GM21619 (cell line): ENCODE data around the gene MORN3.

ENCODE experiments used
- ATAC-seq: cut with Tn5 transposase; IDR thresholded peaks from one replicate; pipeline ENCODE4 v1.9.1; 2021; ENCODE audit not compliant: unreplicated experiment

The MORN3 gene

DNA sequence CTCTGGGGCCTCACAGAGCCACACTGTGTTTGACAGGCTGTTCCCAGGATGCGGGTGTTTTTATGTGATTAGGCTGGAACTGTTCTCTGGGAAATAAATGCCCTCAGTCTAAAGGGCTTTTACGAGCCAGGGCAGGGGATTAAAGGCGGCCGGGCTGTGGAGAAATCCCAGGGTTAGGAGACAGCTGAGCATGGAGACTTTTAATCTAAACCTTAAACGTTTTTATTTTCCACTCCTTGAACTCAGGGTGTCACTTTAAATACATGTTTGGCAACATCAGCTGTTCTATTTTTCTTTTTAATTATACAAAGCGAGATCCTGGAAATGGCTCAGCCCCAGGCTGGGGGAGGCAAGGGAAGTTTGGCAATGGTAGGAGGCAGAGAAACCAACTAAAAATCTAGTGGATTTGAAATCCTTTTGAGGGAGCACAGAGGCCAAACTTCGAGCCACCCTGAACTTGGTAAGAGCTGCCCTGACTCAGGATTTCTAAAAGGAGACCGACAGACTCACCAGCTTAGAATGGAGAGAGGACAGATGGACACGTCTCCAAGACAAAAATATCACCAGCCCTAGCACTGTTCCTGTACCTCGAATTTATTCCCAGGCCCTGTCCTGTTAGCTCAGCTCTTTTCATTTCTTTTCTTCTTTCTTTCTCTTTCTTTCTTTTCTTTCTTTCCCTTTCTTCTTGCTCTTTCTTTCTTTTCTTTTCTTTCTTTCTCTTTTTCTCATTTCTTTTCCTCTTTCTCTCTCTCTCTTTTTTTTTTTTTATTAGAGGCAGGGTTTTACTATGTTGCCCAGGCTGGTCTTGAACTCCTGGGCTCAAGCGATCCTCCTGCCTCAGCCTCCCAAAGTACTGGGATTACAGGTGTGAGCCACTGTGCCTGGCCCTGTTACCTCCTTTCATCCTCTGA lies 59.0 kb downstream of the MORN3 start:
- ATAC-seq, result no peak

DNA sequence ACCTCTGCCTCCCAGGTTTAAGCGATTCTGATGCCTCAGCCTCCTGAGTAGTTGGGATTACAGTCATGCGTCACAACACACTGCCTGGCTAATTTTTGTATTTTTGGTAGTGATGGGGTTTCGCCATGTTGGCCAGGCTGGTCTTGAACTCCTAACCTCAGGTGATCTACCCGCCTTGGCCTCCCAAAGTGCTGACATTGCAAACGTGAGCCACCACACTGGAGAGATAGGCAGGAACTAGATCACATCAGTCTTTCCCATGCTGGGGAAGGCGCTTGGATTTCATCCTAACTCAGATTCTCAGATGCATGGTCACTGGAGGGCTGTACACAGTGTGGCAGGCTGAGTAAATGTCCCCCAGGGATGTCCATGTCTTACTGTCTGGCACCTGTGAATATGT lies 61.2 kb downstream of the MORN3 start:
- no peak for ATAC-seq

- no peak for ATAC-seq
These were observed 65.9 kb downstream of the MORN3 start for GRCh38 chr12:121603581-121603980.

DNA sequence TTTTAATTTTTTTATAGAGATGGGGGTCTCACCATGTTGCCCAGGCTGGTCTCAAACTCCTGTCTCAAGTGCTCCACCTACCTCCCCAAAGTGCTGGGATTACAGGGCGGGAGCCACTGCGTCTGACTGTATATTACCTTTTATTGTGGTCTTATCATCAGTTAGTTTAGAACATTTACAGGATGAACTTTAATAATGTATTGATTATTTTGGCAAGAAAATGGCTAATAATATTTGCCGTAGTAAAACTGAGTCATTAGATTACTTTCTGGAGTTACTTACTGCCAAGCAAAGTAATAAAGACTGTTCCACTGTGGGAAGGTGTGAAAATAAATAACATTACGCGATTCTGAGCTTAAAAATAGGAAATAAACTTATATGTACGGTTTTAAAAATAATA lies 66.7 kb downstream of the MORN3 start:
- ATAC-seq, result no peak

GRCh38 chr12:121600702-121601336 lies 68.6 kb downstream of the MORN3 start:
- ATAC-seq, result no peak
